Measurements from ENCODE around the gene TRPV4.

Gene TRPV4

GRCh38 chr12:109804820-109805761 is 28.1 kb downstream of the TRPV4 start:
- no peak for DNase-seq

DNA sequence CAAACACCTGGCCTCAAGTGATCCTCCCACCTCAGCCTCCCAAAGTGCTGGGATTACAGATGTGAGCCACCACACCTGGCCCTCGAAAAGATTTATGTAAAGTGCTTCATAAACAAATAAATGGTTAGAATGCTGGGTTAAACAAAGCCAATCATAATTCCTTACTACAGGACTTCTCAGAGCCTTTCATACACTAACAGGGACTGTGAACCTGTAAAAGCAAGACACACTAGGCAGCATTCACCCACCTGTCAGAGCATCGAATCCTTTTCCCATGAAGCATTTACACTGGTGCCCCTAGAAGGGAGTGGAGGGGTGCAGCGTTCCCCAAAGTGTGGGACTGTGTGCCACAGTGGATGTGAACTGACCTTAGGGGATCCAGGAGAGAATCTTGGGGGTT is 29.5 kb downstream of the TRPV4 start:
- no peak for DNase-seq

DNA sequence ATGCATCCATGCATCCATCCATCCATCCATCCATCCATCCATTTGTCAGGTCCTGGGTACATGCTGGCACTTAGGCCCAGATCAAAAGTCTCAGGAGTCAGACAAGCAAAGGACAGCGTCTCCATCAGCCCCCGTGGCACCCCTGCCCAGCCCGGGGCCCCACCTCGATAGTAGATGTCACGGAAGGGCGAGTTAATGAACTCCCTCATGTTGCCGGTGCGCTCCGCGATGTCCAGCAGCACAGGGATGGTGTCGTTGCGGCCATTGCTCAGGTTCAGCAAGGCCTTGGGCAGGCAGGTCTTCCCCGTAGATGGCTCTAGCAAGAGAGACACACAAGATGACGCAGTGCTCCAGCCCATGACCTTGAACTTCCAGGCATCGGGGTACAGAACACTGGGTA is 30.4 kb downstream of the TRPV4 start:
- DNase-seq: no peak

GRCh38 chr12:109800536-109800935 is 32.7 kb downstream of the TRPV4 start:
- no peak for DNase-seq

GRCh38 chr12:109798691-109799090 is 34.5 kb downstream of the TRPV4 start:
- no peak for DNase-seq

- DNase-seq: no peak
Observed at GRCh38 chr12:109797905-109798669, 35.1 kb downstream of the TRPV4 start.

DNA sequence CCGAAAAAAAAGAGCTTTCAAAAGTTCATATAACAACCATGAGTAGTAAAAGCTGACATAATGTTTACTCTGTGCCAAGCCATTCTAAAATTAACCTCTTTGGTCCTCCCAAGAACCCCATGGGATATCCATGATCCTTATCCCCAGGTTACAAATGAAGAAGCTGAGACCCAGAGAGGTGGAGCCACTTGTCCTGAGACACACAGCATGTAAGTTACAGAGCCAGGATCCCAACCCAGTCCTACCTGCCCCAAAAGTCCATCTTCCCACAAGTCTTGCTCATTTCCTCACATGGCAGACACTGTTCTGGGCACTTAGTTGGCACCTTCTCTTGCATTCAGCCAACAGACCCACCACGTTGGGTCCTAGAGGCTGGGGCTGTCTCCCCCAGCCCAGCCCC is 37.1 kb downstream of the TRPV4 start:
- DNase-seq: no peak

GRCh38 chr12:109795023-109795422 is 38.2 kb downstream of the TRPV4 start:
- no peak for DNase-seq

DNA sequence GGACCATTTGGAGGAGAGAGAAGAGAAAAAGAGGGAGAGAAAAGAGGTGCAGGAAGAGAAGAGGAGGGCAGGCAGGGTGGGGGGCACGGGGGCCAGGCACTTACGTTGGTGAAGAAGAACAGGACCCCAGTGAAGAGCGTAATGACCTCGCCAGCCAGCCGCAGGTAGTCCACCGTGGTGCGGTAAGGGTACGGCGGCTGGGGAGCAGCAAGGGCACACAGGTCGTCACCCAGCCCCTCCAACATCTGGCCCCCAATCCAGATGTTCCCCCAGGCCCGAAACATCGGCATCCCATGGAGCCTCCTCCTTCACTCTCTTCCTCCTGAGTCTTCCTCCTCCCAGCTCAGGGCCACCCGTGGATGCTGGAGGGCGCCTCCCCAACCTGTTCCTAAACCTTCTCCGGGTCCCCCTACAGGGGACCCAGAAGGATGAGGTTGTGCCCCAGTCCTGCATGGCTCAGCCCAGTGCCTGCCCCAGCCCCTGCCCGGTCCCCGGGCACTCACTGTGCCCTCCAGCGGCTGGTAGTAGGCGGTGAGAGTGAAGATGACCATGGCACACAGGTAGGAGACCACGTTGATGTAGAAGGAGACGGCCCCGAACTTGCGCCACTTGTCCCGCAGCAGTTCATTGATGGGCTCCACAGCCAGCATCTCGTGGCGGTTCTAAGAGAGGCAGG is 39.2 kb downstream of the TRPV4 start:
- DNase-seq: no peak

- no peak for DNase-seq
Observed at GRCh38 chr12:109793411-109793810, 39.8 kb downstream of the TRPV4 start.

DNA sequence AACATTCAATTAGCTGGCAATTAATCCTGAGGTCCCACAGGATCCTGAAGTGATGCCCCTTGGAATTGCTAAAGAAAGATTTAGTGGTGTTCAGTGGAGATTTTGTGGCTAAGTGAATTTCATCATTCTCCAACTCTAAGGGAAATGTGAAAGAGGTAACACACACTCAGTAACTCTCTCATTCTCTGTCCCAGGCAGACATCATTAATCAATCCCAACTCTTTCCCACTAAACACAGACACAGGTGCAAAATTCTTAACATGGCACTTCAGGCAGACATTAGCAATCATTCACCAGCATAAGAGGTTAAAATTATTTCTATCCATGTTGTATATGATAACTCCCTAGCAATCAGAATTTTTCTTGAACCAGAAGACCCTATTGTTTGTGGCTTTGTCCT is 40.2 kb downstream of the TRPV4 start:
- DNase-seq: no peak

DNA sequence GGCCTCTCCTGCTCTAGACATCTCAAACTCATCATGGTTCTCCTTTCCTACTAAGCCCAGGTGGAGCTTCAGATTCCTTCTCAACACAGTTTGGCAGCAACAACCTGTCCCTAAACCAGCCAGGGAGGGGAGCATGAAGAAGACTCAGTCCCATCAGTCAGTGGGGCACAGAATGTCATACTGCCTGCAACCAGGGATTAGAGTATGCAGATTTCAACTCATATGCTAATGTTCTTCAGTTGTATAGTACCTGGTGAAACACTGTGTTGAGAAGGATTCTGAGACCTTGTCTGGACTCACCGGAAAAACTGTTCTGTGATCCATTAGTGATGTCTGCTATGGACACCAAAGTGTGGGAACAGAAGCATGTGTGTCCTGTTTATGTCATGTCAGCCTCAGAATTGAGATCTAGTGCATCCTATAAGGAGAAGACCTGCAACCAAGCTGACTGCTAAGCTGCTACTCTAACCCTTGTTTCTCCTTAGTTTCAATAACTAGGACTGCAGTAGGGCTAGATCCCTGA is 43.6 kb downstream of the TRPV4 start:
- no peak for DNase-seq

DNA sequence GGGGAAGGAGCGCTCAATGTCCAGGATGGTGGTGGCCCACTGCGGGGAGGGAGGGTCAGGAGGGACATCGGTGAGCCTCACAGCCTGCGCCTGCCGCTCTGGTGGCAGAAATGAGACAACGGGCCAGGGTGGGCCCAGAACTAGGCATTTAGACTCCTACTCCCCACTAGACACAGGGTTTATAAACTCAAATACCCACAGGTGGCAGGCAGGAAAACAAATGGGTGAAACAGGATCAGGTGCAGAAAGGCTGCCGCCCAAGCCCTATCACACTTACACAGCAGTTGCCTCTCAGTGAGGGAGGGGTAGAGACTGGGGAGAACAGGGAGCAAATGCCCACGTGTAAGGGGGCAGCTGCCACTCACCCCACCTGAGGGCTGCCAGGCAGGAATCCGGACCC is 46.4 kb downstream of the TRPV4 start:
- DNase-seq: no peak

- DNase-seq: no peak
Observed at GRCh38 chr12:109785854-109786253, 47.3 kb downstream of the TRPV4 start.

- DNase-seq: no peak
Observed at GRCh38 chr12:109783965-109784244, 49.3 kb downstream of the TRPV4 start.

DNA sequence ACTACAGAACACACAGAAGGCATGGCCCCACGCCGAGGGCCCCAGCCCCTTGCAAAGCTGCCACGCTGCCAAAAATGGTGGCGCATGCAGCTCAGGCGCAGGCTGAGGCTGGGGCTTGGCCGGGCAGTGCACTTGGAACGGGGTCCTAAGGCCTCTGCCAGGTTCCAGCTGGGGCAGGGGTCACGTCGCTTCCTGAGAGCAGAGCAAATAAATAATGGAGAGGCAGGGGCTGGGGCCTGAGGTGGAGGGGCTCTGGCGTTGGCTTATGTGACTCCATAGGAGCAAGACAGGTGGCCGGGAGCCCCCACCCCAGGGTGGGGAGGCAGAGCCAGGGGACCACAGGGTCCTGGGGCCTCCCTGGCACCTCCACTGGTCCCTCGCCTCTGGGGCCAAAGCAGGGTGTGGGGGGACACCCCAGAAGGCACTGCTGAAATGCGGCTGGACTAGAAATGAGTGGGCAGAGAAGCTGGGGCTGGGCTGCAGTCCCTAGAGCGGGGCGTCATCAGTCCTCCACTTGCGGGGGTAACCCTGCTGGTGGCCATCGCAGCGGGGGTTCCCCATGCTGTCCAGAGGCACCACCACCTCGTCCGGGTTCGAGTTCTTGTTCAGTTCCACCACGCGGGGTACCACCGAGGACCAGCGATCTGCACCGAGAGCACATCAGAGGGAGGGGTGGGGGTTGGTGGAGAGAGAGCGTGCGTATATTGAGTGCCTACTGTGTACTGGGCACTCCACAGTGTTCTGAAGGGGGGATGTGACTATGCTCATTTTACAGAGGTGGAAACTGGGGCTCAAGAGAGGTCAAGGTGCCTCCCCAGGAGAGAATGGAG is 49.8 kb downstream of the TRPV4 start:
- no peak for DNase-seq

GRCh38 chr12:109782326-109782703 is 50.9 kb downstream of the TRPV4 start:
- no peak for DNase-seq

DNA sequence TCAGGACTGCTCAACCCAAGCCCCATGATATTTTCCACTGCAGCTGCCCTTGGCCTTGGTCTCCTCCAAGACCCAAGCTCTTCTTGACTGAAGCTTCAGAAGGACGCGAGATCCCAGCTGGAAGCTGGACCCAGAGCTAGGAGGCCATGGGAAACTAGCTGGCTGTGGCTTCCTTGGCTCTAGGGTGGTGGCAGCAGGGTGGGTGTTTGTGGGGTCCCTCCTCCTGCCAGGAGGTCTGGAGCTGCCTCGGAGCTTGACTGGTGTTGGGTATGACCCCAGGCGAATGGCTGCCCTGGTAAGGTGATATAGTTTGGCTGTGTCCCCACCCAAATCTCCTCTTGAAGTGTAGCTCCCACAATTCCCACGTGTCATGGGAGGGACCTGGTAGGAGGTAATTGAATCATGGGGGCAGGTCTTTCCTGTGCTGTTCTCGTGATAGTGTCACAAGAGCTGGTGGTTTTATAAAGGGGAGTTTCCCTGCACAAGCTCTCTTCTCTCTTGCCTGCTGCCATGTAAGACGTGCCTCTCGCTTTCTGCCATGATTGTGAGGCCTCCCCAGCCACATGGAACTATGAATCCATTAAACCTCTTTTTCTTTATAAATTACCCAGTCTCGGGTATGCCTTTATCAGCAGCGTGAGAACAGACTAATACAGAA is 51.4 kb downstream of the TRPV4 start:
- no peak for DNase-seq

- DNase-seq: no peak
Observed at GRCh38 chr12:109779382-109779781, 53.8 kb downstream of the TRPV4 start.

GRCh38 chr12:109778684-109779083 is 54.5 kb downstream of the TRPV4 start:
- no peak for DNase-seq

GRCh38 chr12:109777544-109777943 is 55.7 kb downstream of the TRPV4 start:
- no peak for DNase-seq

- DNase-seq: no peak
Observed at GRCh38 chr12:109776624-109777023, 56.6 kb downstream of the TRPV4 start.
